Measurements from ENCODE around the gene STK4.
A peak's percentile ranks its signal among the peaks of the same experiment; 100 is the strongest.
"Not testable (repeated sequence)": the region's sequence is repeated elsewhere in the genome, so short reads cannot be mapped to it uniquely, and the experiment has no call there.

STK4 gene

DNA sequence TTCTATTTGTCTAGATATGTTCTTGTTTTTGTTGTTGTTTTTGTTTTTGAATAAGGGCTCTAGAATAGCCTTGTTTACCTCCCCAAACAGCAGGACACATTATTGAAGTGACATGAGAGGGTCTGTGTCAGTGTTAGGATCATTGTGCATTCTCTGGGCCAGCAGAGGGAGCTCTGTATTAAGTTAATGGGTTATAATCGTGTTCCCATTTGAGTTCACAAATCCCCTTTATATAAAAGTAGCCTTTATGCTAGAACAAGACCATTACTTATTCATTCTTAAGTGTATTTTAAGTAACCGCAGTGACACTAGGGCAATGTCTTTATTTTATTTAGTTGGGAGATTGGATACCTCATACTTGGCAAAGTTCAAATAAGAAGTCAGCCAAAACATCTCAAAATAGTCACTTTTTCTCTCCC, 44.8 kb downstream of the STK4 start:
- no peak for TF ChIP-seq POLR2AphosphoS5 (IDR thresholded peaks at IDR 0.05; ENCODE audit: low read depth)
- no peak for TF ChIP-seq GABPA (IDR thresholded peaks at IDR 0.05; ENCODE audit: low read depth)
- TF ChIP-seq SPI1 (IDR thresholded peaks at IDR 0.05; ENCODE audit: borderline replicate concordance, low read depth), result no peak
- TF ChIP-seq, protein P1, sequence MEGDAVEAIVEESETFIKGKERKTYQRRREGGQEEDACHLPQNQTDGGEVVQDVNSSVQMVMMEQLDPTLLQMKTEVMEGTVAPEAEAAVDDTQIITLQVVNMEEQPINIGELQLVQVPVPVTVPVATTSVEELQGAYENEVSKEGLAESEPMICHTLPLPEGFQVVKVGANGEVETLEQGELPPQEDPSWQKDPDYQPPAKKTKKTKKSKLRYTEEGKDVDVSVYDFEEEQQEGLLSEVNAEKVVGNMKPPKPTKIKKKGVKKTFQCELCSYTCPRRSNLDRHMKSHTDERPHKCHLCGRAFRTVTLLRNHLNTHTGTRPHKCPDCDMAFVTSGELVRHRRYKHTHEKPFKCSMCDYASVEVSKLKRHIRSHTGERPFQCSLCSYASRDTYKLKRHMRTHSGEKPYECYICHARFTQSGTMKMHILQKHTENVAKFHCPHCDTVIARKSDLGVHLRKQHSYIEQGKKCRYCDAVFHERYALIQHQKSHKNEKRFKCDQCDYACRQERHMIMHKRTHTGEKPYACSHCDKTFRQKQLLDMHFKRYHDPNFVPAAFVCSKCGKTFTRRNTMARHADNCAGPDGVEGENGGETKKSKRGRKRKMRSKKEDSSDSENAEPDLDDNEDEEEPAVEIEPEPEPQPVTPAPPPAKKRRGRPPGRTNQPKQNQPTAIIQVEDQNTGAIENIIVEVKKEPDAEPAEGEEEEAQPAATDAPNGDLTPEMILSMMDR (IDR thresholded peaks at IDR 0.05; ENCODE audit: insufficient read depth, low read length), result peak; percentile 61
- TF ChIP-seq, protein P2, sequence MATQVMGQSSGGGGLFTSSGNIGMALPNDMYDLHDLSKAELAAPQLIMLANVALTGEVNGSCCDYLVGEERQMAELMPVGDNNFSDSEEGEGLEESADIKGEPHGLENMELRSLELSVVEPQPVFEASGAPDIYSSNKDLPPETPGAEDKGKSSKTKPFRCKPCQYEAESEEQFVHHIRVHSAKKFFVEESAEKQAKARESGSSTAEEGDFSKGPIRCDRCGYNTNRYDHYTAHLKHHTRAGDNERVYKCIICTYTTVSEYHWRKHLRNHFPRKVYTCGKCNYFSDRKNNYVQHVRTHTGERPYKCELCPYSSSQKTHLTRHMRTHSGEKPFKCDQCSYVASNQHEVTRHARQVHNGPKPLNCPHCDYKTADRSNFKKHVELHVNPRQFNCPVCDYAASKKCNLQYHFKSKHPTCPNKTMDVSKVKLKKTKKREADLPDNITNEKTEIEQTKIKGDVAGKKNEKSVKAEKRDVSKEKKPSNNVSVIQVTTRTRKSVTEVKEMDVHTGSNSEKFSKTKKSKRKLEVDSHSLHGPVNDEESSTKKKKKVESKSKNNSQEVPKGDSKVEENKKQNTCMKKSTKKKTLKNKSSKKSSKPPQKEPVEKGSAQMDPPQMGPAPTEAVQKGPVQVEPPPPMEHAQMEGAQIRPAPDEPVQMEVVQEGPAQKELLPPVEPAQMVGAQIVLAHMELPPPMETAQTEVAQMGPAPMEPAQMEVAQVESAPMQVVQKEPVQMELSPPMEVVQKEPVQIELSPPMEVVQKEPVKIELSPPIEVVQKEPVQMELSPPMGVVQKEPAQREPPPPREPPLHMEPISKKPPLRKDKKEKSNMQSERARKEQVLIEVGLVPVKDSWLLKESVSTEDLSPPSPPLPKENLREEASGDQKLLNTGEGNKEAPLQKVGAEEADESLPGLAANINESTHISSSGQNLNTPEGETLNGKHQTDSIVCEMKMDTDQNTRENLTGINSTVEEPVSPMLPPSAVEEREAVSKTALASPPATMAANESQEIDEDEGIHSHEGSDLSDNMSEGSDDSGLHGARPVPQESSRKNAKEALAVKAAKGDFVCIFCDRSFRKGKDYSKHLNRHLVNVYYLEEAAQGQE (IDR thresholded peaks at IDR 0.05; ENCODE audit: insufficient replicate concordance, low read depth), result no peak
- Histone ChIP-seq H3K27ac (replicated peaks) (no peak overlapping the region), H3K4me3 (replicated peaks; ENCODE audit: insufficient read depth, low read length) (no peak overlapping the region), H3K27me3 (ENCODE audit: insufficient read depth, poor library complexity, severe bottlenecking) (no peaks in the 10 kb centered on the region)
- DNase-seq (ENCODE audit: low read depth in 1 of 2, low spot score in 1 of 2), result peak in 1 of 2 experiments; percentile 47

DNA sequence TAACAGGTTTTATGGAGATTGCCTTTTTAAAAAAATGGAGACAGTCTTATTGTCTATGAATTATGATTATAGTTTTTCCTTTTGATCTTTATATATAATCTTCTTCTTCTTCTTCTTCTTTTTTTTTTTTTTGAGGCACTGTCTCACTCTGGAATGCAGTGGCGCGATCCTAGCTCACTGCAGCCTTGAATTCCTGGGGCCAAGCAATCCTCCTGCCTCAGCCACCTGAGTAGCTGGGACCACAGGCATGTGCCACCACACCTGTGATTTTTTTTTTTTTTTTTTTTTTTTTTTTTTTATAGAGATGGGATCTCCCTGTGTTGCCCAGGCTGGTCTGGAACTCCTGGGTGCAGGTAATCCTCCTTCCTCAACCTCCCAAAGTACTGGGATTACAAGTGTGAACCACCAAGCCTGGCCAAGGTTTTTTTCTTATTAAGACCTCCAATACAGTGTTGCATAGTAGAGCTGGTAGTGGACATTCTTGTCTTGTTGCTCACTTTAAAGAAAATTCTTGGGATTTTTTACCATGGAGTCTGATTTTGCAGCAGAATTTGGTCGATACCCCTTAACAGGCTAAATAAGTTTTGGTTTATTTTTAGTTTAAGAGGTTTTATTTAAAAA, 46.5 kb downstream of the STK4 start:
- TF ChIP-seq, protein P2 (IDR thresholded peaks at IDR 0.05; ENCODE audit: insufficient replicate concordance, low read depth), result no peak
- no peak for TF ChIP-seq POLR2AphosphoS5 (IDR thresholded peaks at IDR 0.05; ENCODE audit: low read depth)
- TF ChIP-seq, protein P1 (IDR thresholded peaks at IDR 0.05; ENCODE audit: insufficient read depth, low read length), result no peak
- no peak for TF ChIP-seq SPI1 (IDR thresholded peaks at IDR 0.05; ENCODE audit: borderline replicate concordance, low read depth)
- TF ChIP-seq GABPA (IDR thresholded peaks at IDR 0.05; ENCODE audit: low read depth), result no peak
- no peak overlapping the region for H3K27ac ChIP-seq (replicated peaks)
- no peak overlapping the region for H3K4me3 ChIP-seq (replicated peaks; ENCODE audit: insufficient read depth, low read length)
- DNase-seq (ENCODE audit: low read depth in 1 of 2, low spot score in 1 of 2), result no peak
- H3K27me3 ChIP-seq (ENCODE audit: insufficient read depth, poor library complexity, severe bottlenecking), result no peaks in the 10 kb centered on the region

DNA sequence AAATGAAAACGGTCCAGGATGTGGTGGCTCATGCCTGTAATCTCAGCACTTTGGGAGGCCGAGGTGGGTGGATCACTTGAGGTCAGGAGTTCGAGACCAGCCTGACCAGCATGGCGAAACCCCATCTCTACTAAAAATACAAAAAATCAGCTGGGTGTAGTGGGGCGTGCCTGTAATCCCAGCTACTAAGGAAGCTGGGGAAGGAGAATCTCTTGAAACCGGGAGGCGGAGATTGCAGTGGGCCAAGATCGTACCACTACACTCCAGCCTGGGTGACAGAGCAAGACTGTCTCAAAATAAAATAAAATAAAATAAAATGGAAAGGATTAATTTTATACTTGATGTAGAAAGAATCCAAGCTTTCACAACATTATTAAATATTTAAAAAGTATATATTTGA, 47.8 kb downstream of the STK4 start:
- H3K27me3 ChIP-seq (ENCODE audit: insufficient read depth, poor library complexity, severe bottlenecking); H3K27ac ChIP-seq (replicated peaks); H3K4me3 ChIP-seq (replicated peaks; ENCODE audit: insufficient read depth, low read length); DNase-seq (ENCODE audit: low read depth in 1 of 2, low spot score in 1 of 2): not testable (repeated sequence)

DNA sequence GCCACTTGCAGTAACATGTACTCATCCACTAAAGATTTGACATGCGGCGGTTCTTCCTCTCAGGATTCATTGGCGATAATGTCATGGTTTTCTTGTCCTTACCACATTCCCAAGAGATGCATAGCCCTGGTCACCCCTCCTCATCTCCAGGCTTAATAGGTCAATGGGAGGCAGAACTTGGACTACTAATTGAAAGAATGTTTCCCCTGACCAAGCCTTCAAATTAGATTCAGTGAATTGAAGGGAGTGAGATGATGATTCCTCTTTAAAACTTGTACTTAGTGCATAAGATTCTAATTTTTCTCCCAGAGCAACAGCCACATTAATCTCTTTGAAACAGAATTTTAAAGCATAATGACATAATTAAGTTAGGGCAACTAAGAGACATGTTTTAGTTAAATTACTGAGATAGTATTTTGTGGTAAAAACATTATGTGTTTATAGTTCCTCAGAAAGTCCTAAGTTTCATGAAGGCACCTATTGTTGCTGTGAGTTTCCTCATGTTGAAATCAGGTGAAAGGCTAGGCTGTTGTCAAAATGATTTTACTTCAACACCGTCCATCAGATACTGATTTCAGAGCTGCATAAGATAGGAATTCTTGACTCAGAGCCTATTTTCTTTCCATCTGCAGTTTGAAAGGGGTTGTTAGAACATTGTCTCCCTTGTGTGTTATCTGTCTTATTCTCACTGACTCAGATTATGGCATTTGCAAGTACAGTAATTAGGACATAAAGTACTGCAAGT, 48.5 kb downstream of the STK4 start:
- DNase-seq (ENCODE audit: low read depth in 1 of 2, low spot score in 1 of 2), result no peak
- Histone ChIP-seq H3K27me3 (ENCODE audit: insufficient read depth, poor library complexity, severe bottlenecking) (no peaks in the 10 kb centered on the region), H3K27ac (replicated peaks) (no peak overlapping the region), H3K4me3 (replicated peaks; ENCODE audit: insufficient read depth, low read length) (no peak overlapping the region)
- TF ChIP-seq GABPA (IDR thresholded peaks at IDR 0.05; ENCODE audit: low read depth) (no peak), POLR2AphosphoS5 (IDR thresholded peaks at IDR 0.05; ENCODE audit: low read depth) (no peak), SPI1 (IDR thresholded peaks at IDR 0.05; ENCODE audit: borderline replicate concordance, low read depth) (no peak)
- TF ChIP-seq, protein P1 (IDR thresholded peaks at IDR 0.05; ENCODE audit: insufficient read depth, low read length), result no peak
- TF ChIP-seq, protein P2 (IDR thresholded peaks at IDR 0.05; ENCODE audit: insufficient replicate concordance, low read depth), result no peak

Data from HL-60 (cell line).